Neuronal stem cell (in vitro differentiated cells): ENCODE results near the gene NEURL1B.
A peak's percentile ranks its signal among the peaks of the same experiment; 100 is the strongest.

Experiments
- DNase-seq: peaks from one replicate; pipeline ENCODE4 v3.0.0-alpha.2; 2013; ENCODE audit warnings: low spot score
- H2AFZ ChIP-seq: one replicate; pipeline ENCODE4 v1.6.1; 2013; ENCODE audit warnings: mild to moderate bottlenecking, low read length, inconsistent platforms
- H2AK5ac ChIP-seq: 2 replicates; pipeline ENCODE4 v1.6.1; 2013; ENCODE audit warnings: low read depth, mild to moderate bottlenecking, inconsistent platforms, low read length, moderate library complexity, mixed read lengths
- H2BK120ac ChIP-seq: 2 replicates; pipeline ENCODE4 v1.6.1; 2013; ENCODE audit warnings: low read depth, mild to moderate bottlenecking, inconsistent platforms, low read length, moderate library complexity, mixed read lengths
- H2BK12ac ChIP-seq: one replicate; pipeline ENCODE4 v1.6.1; 2013; ENCODE audit warnings: low read length, inconsistent platforms
- H2BK15ac ChIP-seq: 2 replicates; pipeline ENCODE4 v1.6.1; 2013; ENCODE audit warnings: mild to moderate bottlenecking, low read length, inconsistent platforms, mixed read lengths
- H2BK5ac ChIP-seq: one replicate; pipeline ENCODE4 v1.6.1; 2013; ENCODE audit warnings: inconsistent platforms, mild to moderate bottlenecking, low read length, moderate library complexity
- H3K14ac ChIP-seq: one replicate; pipeline ENCODE4 v1.6.1; 2013; ENCODE audit warnings: low read length, inconsistent platforms
- H3K18ac ChIP-seq: 2 replicates; pipeline ENCODE4 v1.6.1; 2013; ENCODE audit warnings: low read length, inconsistent platforms
- H3K23ac ChIP-seq: 2 replicates; pipeline ENCODE4 v1.6.1; 2013; ENCODE audit warnings: low read depth, mild to moderate bottlenecking, mixed read lengths, low read length, inconsistent platforms; ENCODE audit not compliant: poor library complexity
- H3K27ac ChIP-seq: replicated peaks from 3 replicates; pipeline ENCODE4 v1.5.1; 2013; ENCODE audit warnings: low read length, inconsistent platforms
- H3K27me3 ChIP-seq, 3 experiments: 2 replicates each; pipeline ENCODE4 v1.6.1; 2013; ENCODE audit warnings: low read length in 3 of 3, mild to moderate bottlenecking in 2 of 3, inconsistent platforms in 1 of 3, low read depth in 1 of 3, mixed read lengths in 1 of 3, moderate library complexity in 1 of 3; ENCODE audit not compliant: control insufficient read depth in 3 of 3, insufficient read depth in 3 of 3
- H3K36me3 ChIP-seq, 2 donors: replicated peaks in 1 of 2; 2 replicates each; pipeline ENCODE4 v1.6.1; 2013; ENCODE audit warnings: low read length in 2 of 2; ENCODE audit not compliant: control insufficient read depth in 2 of 2, insufficient read depth in 2 of 2
- H3K4ac ChIP-seq: 2 replicates; pipeline ENCODE4 v1.6.1; 2013; ENCODE audit warnings: inconsistent platforms, mild to moderate bottlenecking, low read length, moderate library complexity
- H3K4me1 ChIP-seq, 2 donors: 1 replicate in 1 of 2; 2 replicates in 1 of 2; pipeline ENCODE4 v1.6.1; 2013; ENCODE audit warnings: low read length in 2 of 2, low read depth in 1 of 2; ENCODE audit not compliant: control insufficient read depth in 2 of 2, insufficient read depth in 1 of 2
- H3K4me2 ChIP-seq: one replicate; pipeline ENCODE4 v1.6.1; 2013; ENCODE audit warnings: mild to moderate bottlenecking, low read length, inconsistent platforms; ENCODE audit not compliant: insufficient read depth, poor library complexity, severe bottlenecking
- H3K4me3 ChIP-seq, 2 donors: 2 replicates each; pipeline ENCODE4 v1.5.1; 2013; ENCODE audit warnings: low read length in 2 of 2, mild to moderate bottlenecking in 2 of 2, inconsistent platforms in 1 of 2, moderate library complexity in 1 of 2
- H3K79me1 ChIP-seq: one replicate; pipeline ENCODE4 v1.6.1; 2013; ENCODE audit warnings: low read depth, mild to moderate bottlenecking, inconsistent platforms, low read length, moderate library complexity
- H3K9ac ChIP-seq: one replicate; pipeline ENCODE4 v1.6.1; 2013; ENCODE audit warnings: mild to moderate bottlenecking, low read depth, low read length, inconsistent platforms; ENCODE audit not compliant: poor library complexity
- H3K9me3 ChIP-seq, 2 donors: replicated peaks in 1 of 2; 2 replicates each; pipeline versions ENCODE3 to v1.6.1; 2013; ENCODE audit warnings: low read length in 2 of 2, mild to moderate bottlenecking in 2 of 2, inconsistent platforms in 1 of 2, low read depth in 1 of 2, mixed read lengths in 1 of 2, moderate library complexity in 1 of 2; ENCODE audit not compliant: control insufficient read depth in 2 of 2, insufficient read depth in 1 of 2
- H4K8ac ChIP-seq: one replicate; pipeline ENCODE4 v1.6.1; 2013; ENCODE audit warnings: low read depth, mild to moderate bottlenecking, inconsistent platforms, low read length, moderate library complexity
- H4K91ac ChIP-seq: one replicate; pipeline ENCODE4 v1.6.1; 2013; ENCODE audit warnings: low read length, low read depth, mild to moderate bottlenecking, inconsistent platforms; ENCODE audit not compliant: poor library complexity
- WGBS, 2 donors: extraction: QIAGEN DNeasy Blood & Tissue Kit; methylation state at CpG; one replicate each; pipeline ENCODE4 v1.1.7; 2013; ENCODE audit warnings: missing lambda C conversion rate in 2 of 2, mixed read lengths in 1 of 2; ENCODE audit not compliant: insufficient read length in 2 of 2, insufficient replicate concordance in 1 of 2; ENCODE audit errors: extremely low coverage in 2 of 2; 5-methylcytosine and 5-hydroxymethylcytosine counted together

NEURL1B gene

DNA sequence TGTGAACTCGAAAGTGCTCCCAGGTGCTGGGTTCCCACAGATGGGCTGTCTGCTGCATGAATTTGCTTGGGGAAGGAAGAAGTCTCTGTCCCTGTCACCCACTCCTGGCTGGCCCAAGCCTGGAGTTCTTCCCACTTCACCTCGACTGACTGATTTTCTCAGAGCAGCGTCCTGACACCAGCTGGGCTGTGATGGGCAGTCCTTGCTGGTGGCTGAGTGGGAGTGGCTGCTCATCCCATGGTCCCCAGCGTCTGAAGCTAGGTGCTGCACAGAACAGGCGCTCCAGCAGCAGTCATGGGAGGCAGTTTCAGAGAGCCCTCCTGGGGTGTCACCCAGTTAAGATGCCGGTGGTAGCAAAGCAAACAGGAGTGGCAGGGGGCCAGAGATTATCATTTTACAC is 10.1 kb upstream of the NEURL1B start:
- H3K27me3 ChIP-seq: peaks cover 0 to 6% (median 0%) of the 10 kb centered on the region in 3 experiments
- H2BK120ac ChIP-seq: no peak overlapping the region
- H3K79me1 ChIP-seq: no peaks in the 10 kb centered on the region
- no peak overlapping the region for H3K14ac ChIP-seq
- H3K9me3 ChIP-seq: no peaks in the 10 kb centered on the region
- no peak overlapping the region for H3K9ac ChIP-seq
- H4K91ac ChIP-seq: no peak overlapping the region
- H2AK5ac ChIP-seq: no peak overlapping the region
- DNase-seq: no peak
- peak overlapping the region; percentile 32 for H2AFZ ChIP-seq
- no peak overlapping the region for H3K23ac ChIP-seq
- H2BK5ac ChIP-seq: no peak overlapping the region
- no peak overlapping the region for H3K4me2 ChIP-seq
- no peak overlapping the region for H3K4me3 ChIP-seq
- H3K18ac ChIP-seq: no peak overlapping the region
- no peaks in the 10 kb centered on the region for H3K36me3 ChIP-seq
- H2BK12ac ChIP-seq: no peak overlapping the region
- peaks cover 4 to 6% of the 10 kb centered on the region in 2 donors for H3K4me1 ChIP-seq
- H2BK15ac ChIP-seq: no peak overlapping the region
- no peak overlapping the region for H3K4ac ChIP-seq
- no peak overlapping the region for H4K8ac ChIP-seq
- no CpG with 5 or more reads among the region's 6 CpGs for WGBS, 2 donors
- H3K27ac ChIP-seq: no peak overlapping the region

GRCh38 chr5:172632346-172633092 is 8.5 kb upstream of the NEURL1B start:
- Histone ChIP-seq H3K4me3 (no peak overlapping the region), H2AK5ac (peak overlapping the region; percentile 56), H2BK12ac (peak overlapping the region; percentile 28), H3K4ac (no peak overlapping the region), H2BK5ac (no peak overlapping the region), H4K91ac (no peak overlapping the region), H3K4me1 (peaks cover 0 to under 1% of the 10 kb centered on the region in 2 donors), H4K8ac (no peak overlapping the region), H3K79me1 (no peaks in the 10 kb centered on the region), H3K23ac (peak overlapping the region; percentile 56), H3K9ac (no peak overlapping the region), H2BK120ac (peak overlapping the region; percentile 62), H3K9me3 (no peaks in the 10 kb centered on the region), H3K27ac (no peak overlapping the region), H2AFZ (no peak overlapping the region), H2BK15ac (no peak overlapping the region), H3K14ac (no peak overlapping the region), H3K18ac (peak overlapping the region; percentile 32), H3K27me3 (peaks cover 0 to 14% (median 0%) of the 10 kb centered on the region in 3 experiments), H3K4me2 (no peak overlapping the region), H3K36me3 (no peaks in the 10 kb centered on the region)
- no peak for DNase-seq
- no CpG with 5 or more reads among the region's 6 CpGs for WGBS, 2 donors

GRCh38 chr5:172633403-172633970 is 7.6 kb upstream of the NEURL1B start:
- Histone ChIP-seq H3K9me3 (no peaks in the 10 kb centered on the region), H2BK12ac (no peak overlapping the region), H3K4ac (no peak overlapping the region), H2AFZ (no peak overlapping the region), H2BK120ac (no peak overlapping the region), H3K9ac (no peak overlapping the region), H3K18ac (no peak overlapping the region), H3K4me1 (no peaks in the 10 kb centered on the region), H2AK5ac (peak overlapping the region; percentile 31), H3K36me3 (no peaks in the 10 kb centered on the region), H3K27ac (no peak overlapping the region), H3K27me3 (peaks cover 0 to 23% (median 0%) of the 10 kb centered on the region in 3 experiments), H3K23ac (no peak overlapping the region), H4K8ac (no peak overlapping the region), H2BK15ac (no peak overlapping the region), H2BK5ac (no peak overlapping the region), H3K4me3 (no peak overlapping the region), H3K4me2 (no peak overlapping the region), H3K79me1 (no peaks in the 10 kb centered on the region), H4K91ac (no peak overlapping the region), H3K14ac (no peak overlapping the region)
- no CpG with 5 or more reads among the region's 3 CpGs for WGBS, 2 donors
- DNase-seq: no peak

DNA sequence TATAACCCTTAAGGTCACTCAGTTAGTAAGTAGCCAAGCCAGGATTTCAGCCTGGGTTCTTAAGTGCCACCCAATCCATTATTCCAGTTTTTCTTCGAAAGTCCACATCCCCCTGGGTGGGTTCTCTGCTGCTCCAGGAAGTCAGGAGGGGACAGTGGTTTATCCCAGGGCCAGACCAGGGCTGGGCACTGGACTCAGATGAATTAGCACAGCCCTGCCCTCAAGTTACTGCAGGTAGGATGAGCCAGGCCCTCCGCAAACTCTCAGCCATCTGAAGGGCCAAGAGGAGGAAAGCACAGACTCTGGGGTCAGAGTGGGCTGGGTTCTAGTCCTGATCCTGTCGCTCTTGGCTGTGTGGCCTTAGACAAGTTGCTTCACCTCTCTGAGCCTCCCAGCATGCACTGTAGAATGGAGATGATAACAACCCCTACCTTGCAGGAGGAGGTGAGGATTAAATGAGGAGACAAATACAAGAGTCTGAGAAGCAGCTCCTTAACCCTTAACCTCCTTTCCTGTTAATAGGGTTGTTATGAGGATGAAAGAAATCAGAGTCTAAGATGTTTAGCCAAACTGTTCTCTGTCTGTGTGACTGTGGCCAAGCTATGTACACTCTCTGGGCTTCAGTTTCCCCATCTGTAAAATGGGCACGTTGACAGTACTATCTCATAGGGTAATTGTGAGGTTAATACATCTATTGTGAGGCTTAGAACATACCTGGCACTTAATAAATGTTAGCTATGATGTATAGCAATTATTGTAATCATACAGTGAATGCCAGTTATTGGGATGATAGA is 6.8 kb upstream of the NEURL1B start:
- Histone ChIP-seq H3K4me3 (no peak overlapping the region), H2BK120ac (no peak overlapping the region), H3K23ac (no peak overlapping the region), H3K4me2 (no peak overlapping the region), H3K4ac (no peak overlapping the region), H3K36me3 (no peaks in the 10 kb centered on the region), H3K14ac (no peak overlapping the region), H2AFZ (no peak overlapping the region), H3K4me1 (no peaks in the 10 kb centered on the region), H2BK15ac (no peak overlapping the region), H4K91ac (no peak overlapping the region), H3K9ac (no peak overlapping the region), H2AK5ac (peak overlapping the region; percentile 22), H3K27me3 (peaks cover 0 to 29% (median 0%) of the 10 kb centered on the region in 3 experiments), H3K79me1 (no peaks in the 10 kb centered on the region), H2BK12ac (no peak overlapping the region), H3K27ac (no peak overlapping the region), H4K8ac (no peak overlapping the region), H2BK5ac (no peak overlapping the region), H3K18ac (no peak overlapping the region), H3K9me3 (no peaks in the 10 kb centered on the region)
- WGBS, 2 donors: no CpG with 5 or more reads among the region's 4 CpGs
- no peak for DNase-seq
